HepG2 (cell line): ENCODE measurements around the gene USP40. TPM values are rescaled to one million over a fixed set of nuclear protein-coding genes. Genes with fewer than 3 reads are reported as not detected.

Experiments
- ATAC-seq: fragments of 200-7000 bp; cut with Tn5 transposase; 3 replicates; pipeline ENCODE4 v1.9.1; 2020; ENCODE audit warnings: mild to moderate bottlenecking, moderate library complexity
- BruUV-seq: library from RNA; stranded (reverse); fragments of 400-500 nt; replicated peaks from 2 replicates; lab custom pipeline; 2021; lab: Mats Ljungman, UMichigan
- CTCF ChIA-PET: fragments of 300-600 bp; formaldehyde crosslinking; extraction: SDS; loops from one replicate; lab custom pipeline; 2021; ENCODE audit warnings: low total read pairs, inconsistent platforms, low intra/inter-chr PET ratio; lab: Yijun Ruan, JAX
- POLR2A ChIA-PET: fragments of 350-600 bp; sonication (Branson Sonifier 250); formaldehyde crosslinking; loops from one replicate; lab custom pipeline; 2020; ENCODE audit warnings: antibody characterized with exemption, inconsistent platforms; lab: Yijun Ruan, JAX
- DNase-seq: peaks from one replicate; pipeline ENCODE4 v3.0.0-alpha.2; 2015; ENCODE audit warnings: low spot score
- FAIRE-seq: peaks from 3 replicates; lab custom pipeline; 2011; peaks lifted over from hg19 to GRCh38; lab: Jason Lieb, UNC
- H2AFZ ChIP-seq: one replicate; pipeline ENCODE4 v1.6.1; 2011; ENCODE audit warnings: low read length, inconsistent platforms
- H3K27ac ChIP-seq: fragments of 300-600 bp; 3 replicates; pipeline ENCODE4 v1.8.0; 2011; ENCODE audit warnings: mixed run types, mild to moderate bottlenecking, mixed read lengths, low read length, inconsistent platforms; ENCODE audit not compliant: insufficient read depth; ENCODE audit errors: extremely low read length
- H3K27me3 ChIP-seq, 2 experiments: fragments of 200-600 bp in 1 of 2; 2 replicates in 1 of 2; 3 replicates in 1 of 2; pipeline versions ENCODE4 v1.6.0 to v1.8.0; 2011; ENCODE audit warnings: low read length in 2 of 2, mild to moderate bottlenecking in 2 of 2, moderate library complexity in 2 of 2, inconsistent platforms in 1 of 2; ENCODE audit not compliant: insufficient read depth in 2 of 2, control insufficient read depth in 1 of 2
- H3K36me3 ChIP-seq, 2 experiments: fragments of 200-600 bp in 1 of 2; replicated peaks in 1 of 2; 2 replicates in 1 of 2; 3 replicates in 1 of 2; pipeline versions ENCODE4 v1.5.1 to v1.8.0; 2011; ENCODE audit warnings: low read length in 2 of 2, inconsistent platforms in 1 of 2; ENCODE audit not compliant: insufficient read depth in 2 of 2, control insufficient read depth in 1 of 2
- H3K4me1 ChIP-seq: 2 replicates; pipeline ENCODE4 v1.5.1; 2012; ENCODE audit warnings: low read length, inconsistent platforms; ENCODE audit not compliant: insufficient read depth
- H3K4me2 ChIP-seq: 2 replicates; pipeline ENCODE4 v1.6.0; 2011; ENCODE audit warnings: low read depth, low read length, inconsistent platforms
- H3K4me3 ChIP-seq, 3 experiments: fragments of 200-600 bp in 1 of 3; sonication (generic), shearing (Covaris generic) in 1 of 3; replicated peaks in 1 of 3; 2 replicates each; pipeline ENCODE4 v1.5.1; 2011 to 2016; ENCODE audit warnings: low read length in 3 of 3, inconsistent platforms in 2 of 3, low read depth in 2 of 3, mild to moderate bottlenecking in 2 of 3, control low read depth in 1 of 3, mixed read lengths in 1 of 3; ENCODE audit not compliant: insufficient read depth in 1 of 3
- H3K79me2 ChIP-seq: one replicate; pipeline ENCODE4 v1.6.1; 2011; ENCODE audit warnings: low read length, inconsistent platforms; ENCODE audit not compliant: insufficient read depth
- H3K9ac ChIP-seq: 2 replicates; pipeline ENCODE4 v1.6.0; 2011; ENCODE audit warnings: mild to moderate bottlenecking, low read depth, low read length, inconsistent platforms; ENCODE audit not compliant: insufficient read depth
- H3K9me3 ChIP-seq: 2 replicates; pipeline ENCODE4 v1.5.1; 2012; ENCODE audit warnings: mild to moderate bottlenecking, low read length
- H4K20me1 ChIP-seq: 2 replicates; pipeline ENCODE4 v1.6.0; 2011; ENCODE audit warnings: inconsistent platforms, mild to moderate bottlenecking, low read length, moderate library complexity; ENCODE audit not compliant: insufficient read depth
- ARNT2 ChIP-seq: sonication (generic); formaldehyde crosslinking; IDR thresholded peaks from 2 replicates; pipeline ENCODE4 v1.8.0; 2022; ENCODE audit warnings: mild to moderate bottlenecking, low read depth, missing genetic modification reagents, moderate library complexity
- BATF2 ChIP-seq: sonication (generic); formaldehyde crosslinking; IDR thresholded peaks from 2 replicates; pipeline ENCODE4 v1.8.0; 2022; ENCODE audit warnings: mild to moderate bottlenecking, missing genetic modification reagents, moderate library complexity
- GABPA ChIP-seq, 2 experiments: IDR thresholded peaks; 2 replicates each; pipeline ENCODE4 v1.6.1; 2011 to 2016; ENCODE audit warnings: low read depth in 2 of 2, low read length in 1 of 2, missing biosample characterization in 1 of 2, missing genetic modification characterization in 1 of 2
- GATA4 ChIP-seq: sonication (generic); IDR thresholded peaks from 2 replicates; pipeline ENCODE4 v1.6.1; 2016; ENCODE audit warnings: antibody characterized with exemption, low read depth, borderline replicate concordance
- PATZ1 ChIP-seq: sonication (generic); formaldehyde crosslinking; IDR thresholded peaks from 2 replicates; pipeline ENCODE4 v1.4.0; 2020; ENCODE audit warnings: missing genetic modification reagents
- SPEN ChIP-seq: sonication (generic); formaldehyde crosslinking; IDR thresholded peaks from 2 replicates; pipeline ENCODE4 v1.5.1; 2020; ENCODE audit warnings: low read depth, mild to moderate bottlenecking, missing genetic modification reagents
- YEATS4 ChIP-seq: sonication (generic); formaldehyde crosslinking; IDR thresholded peaks from 2 replicates; pipeline ENCODE4 v1.4.0; 2020; ENCODE audit warnings: missing genetic modification reagents, borderline replicate concordance
- ZFAT ChIP-seq: sonication (generic); formaldehyde crosslinking; conservative IDR thresholded peaks from 2 replicates; pipeline ENCODE4 v1.8.1; 2023; ENCODE audit warnings: missing genetic modification reagents, inconsistent platforms
- ZNF318 ChIP-seq: sonication (generic); formaldehyde crosslinking; IDR thresholded peaks from 2 replicates; pipeline ENCODE4 v1.4.0; 2020; ENCODE audit warnings: mild to moderate bottlenecking, missing genetic modification reagents
- ZNF75D ChIP-seq: sonication (generic); formaldehyde crosslinking; IDR thresholded peaks from 2 replicates; pipeline ENCODE4 v1.8.1; 2023; ENCODE audit warnings: missing genetic modification reagents, mild to moderate bottlenecking, borderline replicate concordance
- ZSCAN22 ChIP-seq: sonication (generic); formaldehyde crosslinking; IDR thresholded peaks from 2 replicates; pipeline ENCODE4 v1.4.0; 2020; ENCODE audit warnings: mild to moderate bottlenecking, missing genetic modification reagents
- ZZZ3 ChIP-seq: sonication (generic); formaldehyde crosslinking; IDR thresholded peaks from 2 replicates; pipeline ENCODE4 v1.4.0; 2020; ENCODE audit warnings: missing genetic modification reagents, mild to moderate bottlenecking, borderline replicate concordance
- WGBS: methylation state at CpG from one replicate; pipeline ENCODE4 v1.1.6; 2017; ENCODE audit warnings: low lambda C conversion rate; 5-methylcytosine and 5-hydroxymethylcytosine counted together
- in situ Hi-C: cut with HindIII; loops from 2 replicates; pipeline ENCODE4 v1.10.0; 2017; ENCODE audit warnings: low pct_unique_long_range_greater_than_20kb; ENCODE audit not compliant: extremely low pct_ligation_motif_present
- intact Hi-C: fragments of 100-400 bp; cut with micrococcal nuclease; formaldehyde crosslinking; loops from one replicate; pipeline ENCODE4 v1.10.0; 2022; ENCODE audit not compliant: unreplicated experiment
- polyA plus RNA-seq, 8 experiments: library from polyadenylated mRNA; depleted of rRNA in 3 of 8; stranded (reverse) in 7 of 8; unstranded in 1 of 8; fragments of >200 nt; fragmentation: Illumina TruSeq in 4 of 8; extraction: Trizol in 4 of 8; gene quantifications; 2 replicates each; pipeline versions ENCODE4 v1.2.1 to v1.2.3, GENCODE V29; 2011 to 2016; ENCODE audit warnings: low read depth in 4 of 8, missing spikeins in 1 of 8, mixed read lengths in 1 of 8; ENCODE audit not compliant: insufficient read depth in 1 of 8
- total RNA-seq, 5 experiments: library from RNA; depleted of rRNA; stranded (reverse); fragments of >200 nt; fragmentation: Illumina TruSeq; extraction: Trizol; gene quantifications; 2 replicates each; pipeline ENCODE4 v1.2.3, GENCODE V29; 2016; ENCODE audit warnings: low read depth in 1 of 5

Gene USP40
- total and polyA plus RNA-seq, 2 of the 13 experiments (the other 11 are each of a cell fraction or from before 2014, with no cell fraction given) = 41.0 to 46.3 TPM

GRCh38 chr2:233553366-233553765, 13.2 kb downstream of the USP40 start (continued):
- no peak for TF ChIP-seq ZNF318 (CRISPR knock-in tag)

GRCh38 chr2:233551491-233551890, 15.1 kb downstream of the USP40 start:
- CTCF ChIA-PET = no interaction called here
- Histone ChIP-seq H3K27me3 (no peaks in the 10 kb centered on the region), H3K4me1 (no peaks in the 10 kb centered on the region), H3K27ac (no peak overlapping the region), H3K9me3 (no peaks in the 10 kb centered on the region), H3K4me3 (no peak overlapping the region), H2AFZ (no peak overlapping the region), H3K79me2 (no peaks in the 10 kb centered on the region), H4K20me1 (no peaks in the 10 kb centered on the region), H3K36me3 (peaks cover 8 to 20% of the 10 kb centered on the region in 2 experiments), H3K4me2 (no peak overlapping the region), H3K9ac (no peak overlapping the region)
- intact Hi-C loops = no loop called here
- no peak for ATAC-seq
- WGBS = 71% methylated on average over 4 of the region's 4 CpGs
- no TSS peak for BruUV-seq
- peak; percentile 18 for FAIRE-seq
- in situ Hi-C loops = no loop called here
- POLR2A ChIA-PET = interaction anchor here (2.1 kb wide), 1 partner anchor 15 kb away, joined by 5 read pairs; the partner anchor contains the start of gene USP40
- no peak for DNase-seq
- no peak for TF ChIP-seq ZSCAN22 (CRISPR knock-in tag)
- TF ChIP-seq ZZZ3 (CRISPR knock-in tag) = no peak
- no peak for TF ChIP-seq ZFAT (CRISPR knock-in tag)
- TF ChIP-seq GABPA (IDR thresholded peaks at IDR 0.05; ENCODE audit: low read depth, low read length) = no peak
- TF ChIP-seq GABPA (CRISPR knock-in tag; IDR thresholded peaks at IDR 0.05; ENCODE audit: low read depth) = no peak
- no peak for TF ChIP-seq YEATS4 (CRISPR knock-in tag)
- no peak for TF ChIP-seq SPEN (CRISPR knock-in tag)
- TF ChIP-seq BATF2 = no peak
- TF ChIP-seq PATZ1 (CRISPR knock-in tag) = no peak
- no peak for TF ChIP-seq ARNT2 (CRISPR knock-in tag)
- TF ChIP-seq ZNF75D = no peak
- TF ChIP-seq GATA4 = no peak
